ENCODE data around the gene DGKQ. TPM values are rescaled to one million over a fixed set of nuclear protein-coding genes. Genes with fewer than 3 reads are reported as not detected.

The DGKQ gene
- total RNA-seq, 1 donor, result 11.2 TPM

GRCh38 chr4:987624-988513 is 14.5 kb upstream of the DGKQ start:
- peak overlapping the region; percentile 75 for H3K4me3 ChIP-seq (ENCODE audit: low read depth, low read length)
- TF ChIP-seq, protein P1, sequence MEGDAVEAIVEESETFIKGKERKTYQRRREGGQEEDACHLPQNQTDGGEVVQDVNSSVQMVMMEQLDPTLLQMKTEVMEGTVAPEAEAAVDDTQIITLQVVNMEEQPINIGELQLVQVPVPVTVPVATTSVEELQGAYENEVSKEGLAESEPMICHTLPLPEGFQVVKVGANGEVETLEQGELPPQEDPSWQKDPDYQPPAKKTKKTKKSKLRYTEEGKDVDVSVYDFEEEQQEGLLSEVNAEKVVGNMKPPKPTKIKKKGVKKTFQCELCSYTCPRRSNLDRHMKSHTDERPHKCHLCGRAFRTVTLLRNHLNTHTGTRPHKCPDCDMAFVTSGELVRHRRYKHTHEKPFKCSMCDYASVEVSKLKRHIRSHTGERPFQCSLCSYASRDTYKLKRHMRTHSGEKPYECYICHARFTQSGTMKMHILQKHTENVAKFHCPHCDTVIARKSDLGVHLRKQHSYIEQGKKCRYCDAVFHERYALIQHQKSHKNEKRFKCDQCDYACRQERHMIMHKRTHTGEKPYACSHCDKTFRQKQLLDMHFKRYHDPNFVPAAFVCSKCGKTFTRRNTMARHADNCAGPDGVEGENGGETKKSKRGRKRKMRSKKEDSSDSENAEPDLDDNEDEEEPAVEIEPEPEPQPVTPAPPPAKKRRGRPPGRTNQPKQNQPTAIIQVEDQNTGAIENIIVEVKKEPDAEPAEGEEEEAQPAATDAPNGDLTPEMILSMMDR (IDR thresholded peaks at IDR 0.05; ENCODE audit: insufficient read depth, low read depth, low read length), result no peak
- peak; percentile 18 for DNase-seq (ENCODE audit: low read depth)

DNA sequence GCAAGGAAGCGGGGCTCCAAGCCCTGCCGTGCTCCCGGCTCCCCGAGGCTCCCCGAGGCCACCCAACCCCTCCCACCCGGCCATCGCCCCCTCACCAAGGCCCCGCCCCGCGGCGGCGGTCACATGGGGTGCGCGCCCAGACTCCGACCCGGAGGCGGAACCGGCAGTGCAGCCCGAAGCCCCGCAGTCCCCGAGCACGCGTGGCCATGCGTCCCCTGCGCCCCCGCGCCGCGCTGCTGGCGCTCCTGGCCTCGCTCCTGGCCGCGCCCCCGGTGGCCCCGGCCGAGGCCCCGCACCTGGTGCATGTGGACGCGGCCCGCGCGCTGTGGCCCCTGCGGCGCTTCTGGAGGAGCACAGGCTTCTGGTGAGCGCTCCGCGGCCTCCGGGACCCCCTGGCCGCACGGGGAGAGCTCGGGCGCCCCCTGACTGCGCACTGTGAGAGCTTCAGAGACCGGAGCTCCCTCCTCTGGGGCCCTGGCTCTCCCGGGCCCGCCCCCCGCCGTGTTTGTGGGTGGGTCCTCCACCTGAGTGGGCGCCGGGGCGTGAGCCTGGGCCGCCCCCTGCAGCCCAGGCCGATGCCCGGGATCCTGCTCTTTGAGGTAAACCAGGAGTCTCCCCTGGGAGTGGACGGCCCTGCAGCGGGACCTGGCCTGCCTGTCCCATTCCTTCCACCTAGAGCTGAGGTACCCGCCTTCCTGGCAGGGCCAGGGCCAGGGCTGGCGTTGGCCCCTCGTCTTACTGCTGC is 13.7 kb upstream of the DGKQ start, which contains the start of gene IDUA:
IDUA (plus strand) TSS at position 166 of the 745 bp plus-strand sequence; CDS start at position 207, 41 bp downstream.
- TF ChIP-seq, protein P1 (IDR thresholded peaks at IDR 0.05; ENCODE audit: insufficient read depth, low read depth, low read length), result peak; percentile 56
- DNase-seq (ENCODE audit: low read depth), result peak; percentile 73
- H3K4me3 ChIP-seq (ENCODE audit: low read depth, low read length), result peak within 1 kb of the TSS; percentile 75

GRCh38 chr4:986428-986878 is 13.1 kb upstream of the DGKQ start:
- TF ChIP-seq, protein P1 (IDR thresholded peaks at IDR 0.05; ENCODE audit: insufficient read depth, low read depth, low read length), result no peak
- DNase-seq (ENCODE audit: low read depth), result no peak
- H3K4me3 ChIP-seq (ENCODE audit: low read depth, low read length), result peak overlapping the region; percentile 75

DNA sequence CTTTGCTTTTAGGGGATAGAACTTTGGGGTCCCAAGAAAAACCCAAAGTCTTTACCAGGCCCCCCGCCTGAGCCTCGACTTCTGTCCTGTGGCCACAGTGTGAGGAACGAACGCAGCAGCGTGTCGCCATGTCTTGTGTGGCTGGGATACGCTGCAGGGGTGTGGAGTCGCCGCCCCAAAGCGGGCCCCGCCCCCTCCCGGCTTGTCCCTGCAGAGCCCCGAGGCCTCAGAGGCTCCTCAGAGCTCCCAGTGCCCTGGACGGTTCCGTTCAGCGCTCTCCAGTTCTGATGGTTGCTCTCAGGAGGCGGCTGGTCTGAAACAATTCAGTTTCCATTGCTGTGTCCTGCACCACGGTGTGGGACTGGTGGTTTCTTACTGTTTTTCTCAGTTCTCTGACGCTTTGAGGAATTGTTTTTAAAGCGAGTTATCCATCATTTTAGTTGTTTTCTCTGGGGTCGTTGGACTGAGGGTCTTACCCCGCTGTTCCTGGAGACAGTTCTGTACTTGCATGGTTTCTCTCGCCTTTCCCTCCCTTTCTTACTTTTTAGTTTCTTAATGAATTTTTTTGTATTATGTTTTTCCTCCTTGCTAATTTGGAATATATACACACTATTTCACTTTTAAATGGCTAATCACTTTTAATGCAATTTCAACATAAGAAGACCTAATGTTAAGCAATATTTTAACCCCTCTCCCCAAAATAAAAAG is 11.9 kb upstream of the DGKQ start:
- TF ChIP-seq, protein P1 (IDR thresholded peaks at IDR 0.05; ENCODE audit: insufficient read depth, low read depth, low read length), result peak; percentile 6
- peak; percentile 35 for DNase-seq (ENCODE audit: low read depth)
- peak overlapping the region; percentile 26 for H3K4me3 ChIP-seq (ENCODE audit: low read depth, low read length)

- peak overlapping the region; percentile 26 for H3K4me3 ChIP-seq (ENCODE audit: low read depth, low read length)
- no peak for DNase-seq (ENCODE audit: low read depth)
- TF ChIP-seq, protein P1 (IDR thresholded peaks at IDR 0.05; ENCODE audit: insufficient read depth, low read depth, low read length), result no peak
These were observed 11.1 kb upstream of the DGKQ start for GRCh38 chr4:984336-985054.

DNA sequence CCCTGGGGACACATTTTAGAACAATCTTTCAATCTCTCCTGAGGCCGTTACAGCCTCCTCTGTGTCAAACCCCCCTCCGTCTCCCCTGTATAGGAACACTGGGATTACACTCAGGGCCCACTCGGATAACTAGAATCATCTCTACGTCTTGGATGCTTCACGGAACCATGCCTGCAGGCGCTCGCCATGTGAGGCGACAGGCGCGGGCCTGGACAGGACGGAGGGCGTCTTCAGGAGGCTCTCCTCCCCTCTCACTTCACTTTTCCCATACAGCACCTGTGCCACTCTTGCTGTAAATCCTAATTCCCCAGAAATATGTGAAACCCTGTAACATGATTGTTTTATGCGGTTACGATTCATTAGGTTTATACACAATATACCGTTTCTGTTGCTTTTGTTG is 9.4 kb upstream of the DGKQ start:
- TF ChIP-seq, protein P1 (IDR thresholded peaks at IDR 0.05; ENCODE audit: insufficient read depth, low read depth, low read length), result no peak
- H3K4me3 ChIP-seq (ENCODE audit: low read depth, low read length), result no peak overlapping the region
- no peak for DNase-seq (ENCODE audit: low read depth)

All from fibroblast of villous mesenchyme (primary cell).